OCI-LY7 (cell line): Measurements from ENCODE around the gene PLXDC2. TPM values are rescaled to one million over a fixed set of nuclear protein-coding genes. Genes with fewer than 3 reads are reported as not detected.

Source experiments
- BruUV-seq: library from RNA; stranded (reverse); fragments of 400-500 nt; replicated peaks from 2 replicates; lab custom pipeline; 2021; lab: Mats Ljungman, UMichigan
- CTCF ChIA-PET: fragments of 300-600 bp; sonication (Branson Sonifier 250); formaldehyde crosslinking; loops from one replicate; lab custom pipeline; 2022; ENCODE audit warnings: antibody characterized with exemption; ENCODE audit not compliant: unreplicated experiment; lab: Charles Lee
- POLR2A ChIA-PET: fragments of 300-600 bp; sonication (Branson Sonifier 250); formaldehyde crosslinking; loops from one replicate; lab custom pipeline; 2022; ENCODE audit warnings: antibody characterized with exemption; lab: Charles Lee
- DNase-seq: peaks from one replicate; pipeline ENCODE4 v3.0.0-alpha.2; 2015; ENCODE audit warnings: low spot score
- H2AFZ ChIP-seq: fragments of 200-600 bp; sonication (generic), shearing (Covaris generic); 2 replicates; pipeline ENCODE4 v1.6.1; 2014; ENCODE audit warnings: mild to moderate bottlenecking, antibody characterized with exemption, low read length, moderate library complexity
- H3K27ac ChIP-seq: fragments of 200-600 bp; sonication (generic); 2 replicates; pipeline ENCODE4 v1.5.1; 2014; ENCODE audit warnings: mixed run types, low read depth, mild to moderate bottlenecking, moderate library complexity, low read length, inconsistent platforms; ENCODE audit not compliant: poor library complexity, severe bottlenecking
- H3K36me3 ChIP-seq: fragments of 200-600 bp; sonication (generic); 2 replicates; pipeline ENCODE4 v1.6.1; 2014; ENCODE audit warnings: mild to moderate bottlenecking, antibody characterized with exemption, low read length, moderate library complexity, mixed read lengths; ENCODE audit not compliant: insufficient read depth
- H3K4me1 ChIP-seq: fragments of 200-600 bp; sonication (generic); 2 replicates; pipeline ENCODE4 v1.5.1; 2014; ENCODE audit warnings: mild to moderate bottlenecking, low read length; ENCODE audit not compliant: insufficient read depth, poor library complexity, severe bottlenecking
- H3K4me2 ChIP-seq: fragments of 200-600 bp; sonication (generic); 2 replicates; pipeline ENCODE4 v1.6.1; 2014; ENCODE audit warnings: mild to moderate bottlenecking, low read length
- H3K4me3 ChIP-seq: fragments of 200-600 bp; sonication (generic); 2 replicates; pipeline ENCODE4 v1.5.1; 2014; ENCODE audit warnings: mild to moderate bottlenecking, low read depth, low read length; ENCODE audit not compliant: poor library complexity, severe bottlenecking
- H3K79me2 ChIP-seq: fragments of 200-600 bp; sonication (generic); 2 replicates; pipeline ENCODE4 v1.6.1; 2016; ENCODE audit warnings: low read depth, mild to moderate bottlenecking, low read length, moderate library complexity, mixed read lengths; ENCODE audit not compliant: insufficient read depth
- H3K9me2 ChIP-seq: fragments of 200-600 bp; sonication (generic); 2 replicates; pipeline ENCODE4 v1.6.1; 2016; ENCODE audit warnings: mild to moderate bottlenecking, low read length, mixed read lengths; ENCODE audit not compliant: insufficient read depth
- H3K9me3 ChIP-seq: fragments of 200-600 bp; sonication (generic); 2 replicates; pipeline ENCODE4 v1.6.1; 2014; ENCODE audit warnings: mild to moderate bottlenecking, mixed run types, low read length, mixed read lengths
- H4K20me1 ChIP-seq: fragments of 200-600 bp; sonication (generic); 2 replicates; pipeline ENCODE4 v1.6.1; 2014; ENCODE audit warnings: mild to moderate bottlenecking, antibody characterized with exemption, low read length, moderate library complexity, mixed read lengths; ENCODE audit not compliant: insufficient read depth
- EZH2phosphoT487 ChIP-seq: fragments of 200-600 bp; sonication (generic); IDR thresholded peaks from 2 replicates; pipeline ENCODE4 v1.6.1; 2018; ENCODE audit warnings: low read depth, borderline replicate concordance, mild to moderate bottlenecking, mixed run types, antibody characterized with exemption, low read length, moderate library complexity, mixed read lengths
- intact Hi-C: fragments of 100-400 bp; cut with micrococcal nuclease; formaldehyde crosslinking; loops from one replicate; pipeline ENCODE4 v1.10.0; 2022; ENCODE audit not compliant: unreplicated experiment
- total RNA-seq, 2 experiments: library from RNA; depleted of rRNA in 1 of 2; stranded (reverse); fragments of >200 nt in 1 of 2; shearing (Covaris generic) in 1 of 2; gene quantifications; 2 replicates each; pipeline ENCODE4 v1.2.3, GENCODE V29; 2014 to 2022
- TF ChIP-seq, protein P1 (sequence below): fragments of 200-600 bp; sonication (generic); conservative IDR thresholded peaks from 2 replicates; pipeline ENCODE4 v1.5.1; 2014; ENCODE audit warnings: mild to moderate bottlenecking, antibody characterized with exemption, low read length, moderate library complexity, mixed read lengths

Gene PLXDC2
- total RNA-seq, 2 experiments from 2014 or later = not detected

DNA sequence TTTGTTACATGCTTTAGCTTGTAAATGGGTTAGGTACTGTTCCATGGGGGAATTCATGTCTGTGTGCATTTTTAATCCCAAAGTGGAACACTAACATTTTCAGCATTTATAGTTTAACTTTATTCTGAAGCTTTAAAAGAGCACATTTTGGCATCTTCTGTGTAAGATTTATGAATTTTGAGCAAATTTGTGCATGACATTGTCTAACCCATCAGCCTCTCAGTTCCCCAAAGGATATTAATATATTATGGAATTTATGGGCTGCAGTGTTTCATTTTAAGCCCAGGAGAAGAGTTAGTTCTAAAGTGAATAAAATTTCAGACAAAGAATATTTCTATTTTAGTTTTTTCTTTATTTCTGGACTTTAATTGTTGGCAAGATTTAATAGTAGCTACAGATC lies 421.4 kb downstream of the PLXDC2 start:
- H3K4me2 ChIP-seq = no peak overlapping the region
- no peak overlapping the region for H3K27ac ChIP-seq
- H3K36me3 ChIP-seq = no peaks in the 10 kb centered on the region
- ChIA-PET POLR2A (interaction anchor here (0.6 to 0.7 kb wide), 2 partner anchors 29 to 134 kb away, joined by 3 read pairs; no protein-coding TSS in a partner anchor), CTCF (no interaction called here)
- H3K4me1 ChIP-seq = no peaks in the 10 kb centered on the region
- intact Hi-C loops = no loop called here
- H4K20me1 ChIP-seq = no peaks in the 10 kb centered on the region
- no peak overlapping the region for H2AFZ ChIP-seq
- H3K9me3 ChIP-seq = no peaks in the 10 kb centered on the region
- H3K79me2 ChIP-seq = no peaks in the 10 kb centered on the region
- no peak overlapping the region for H3K4me3 ChIP-seq
- no peak for TF ChIP-seq EZH2phosphoT487
- TF ChIP-seq, protein P1, sequence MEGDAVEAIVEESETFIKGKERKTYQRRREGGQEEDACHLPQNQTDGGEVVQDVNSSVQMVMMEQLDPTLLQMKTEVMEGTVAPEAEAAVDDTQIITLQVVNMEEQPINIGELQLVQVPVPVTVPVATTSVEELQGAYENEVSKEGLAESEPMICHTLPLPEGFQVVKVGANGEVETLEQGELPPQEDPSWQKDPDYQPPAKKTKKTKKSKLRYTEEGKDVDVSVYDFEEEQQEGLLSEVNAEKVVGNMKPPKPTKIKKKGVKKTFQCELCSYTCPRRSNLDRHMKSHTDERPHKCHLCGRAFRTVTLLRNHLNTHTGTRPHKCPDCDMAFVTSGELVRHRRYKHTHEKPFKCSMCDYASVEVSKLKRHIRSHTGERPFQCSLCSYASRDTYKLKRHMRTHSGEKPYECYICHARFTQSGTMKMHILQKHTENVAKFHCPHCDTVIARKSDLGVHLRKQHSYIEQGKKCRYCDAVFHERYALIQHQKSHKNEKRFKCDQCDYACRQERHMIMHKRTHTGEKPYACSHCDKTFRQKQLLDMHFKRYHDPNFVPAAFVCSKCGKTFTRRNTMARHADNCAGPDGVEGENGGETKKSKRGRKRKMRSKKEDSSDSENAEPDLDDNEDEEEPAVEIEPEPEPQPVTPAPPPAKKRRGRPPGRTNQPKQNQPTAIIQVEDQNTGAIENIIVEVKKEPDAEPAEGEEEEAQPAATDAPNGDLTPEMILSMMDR = no peak
- no peak for DNase-seq
- BruUV-seq = no TSS peak
- no peaks in the 10 kb centered on the region for H3K9me2 ChIP-seq

DNA sequence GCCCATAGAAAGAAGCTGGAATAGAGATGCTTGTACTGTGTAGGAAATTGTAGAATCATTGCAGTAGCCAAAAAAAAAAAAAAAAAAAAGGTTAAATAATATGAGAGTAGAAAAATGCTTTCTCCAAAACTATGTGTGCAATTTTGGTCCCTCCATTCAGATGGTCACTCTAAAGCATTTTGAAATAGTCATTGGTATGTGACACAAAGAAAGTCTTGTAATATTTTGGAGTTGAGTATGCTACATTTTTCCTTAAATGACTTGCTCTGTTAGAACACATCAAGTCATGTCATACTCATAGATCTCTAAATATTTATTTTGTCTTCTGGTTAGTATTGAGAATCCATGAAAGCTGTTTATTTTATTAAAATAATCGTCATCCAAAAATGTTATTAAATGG lies 424.4 kb downstream of the PLXDC2 start:
- Histone ChIP-seq H3K4me2 (no peak overlapping the region), H4K20me1 (no peaks in the 10 kb centered on the region), H2AFZ (no peak overlapping the region), H3K4me3 (no peak overlapping the region), H3K36me3 (no peaks in the 10 kb centered on the region), H3K4me1 (no peaks in the 10 kb centered on the region), H3K9me3 (no peaks in the 10 kb centered on the region), H3K27ac (no peak overlapping the region), H3K9me2 (no peaks in the 10 kb centered on the region), H3K79me2 (no peaks in the 10 kb centered on the region)
- TF ChIP-seq EZH2phosphoT487 = no peak
- TF ChIP-seq, protein P1 = no peak
- no TSS peak for BruUV-seq
- intact Hi-C loops = no loop called here
- DNase-seq = no peak
- ChIA-PET CTCF (no interaction called here), POLR2A (interaction anchor here (0.8 kb wide), 1 partner anchor 79 kb away, joined by 5 read pairs; no protein-coding TSS in a partner anchor)

DNA sequence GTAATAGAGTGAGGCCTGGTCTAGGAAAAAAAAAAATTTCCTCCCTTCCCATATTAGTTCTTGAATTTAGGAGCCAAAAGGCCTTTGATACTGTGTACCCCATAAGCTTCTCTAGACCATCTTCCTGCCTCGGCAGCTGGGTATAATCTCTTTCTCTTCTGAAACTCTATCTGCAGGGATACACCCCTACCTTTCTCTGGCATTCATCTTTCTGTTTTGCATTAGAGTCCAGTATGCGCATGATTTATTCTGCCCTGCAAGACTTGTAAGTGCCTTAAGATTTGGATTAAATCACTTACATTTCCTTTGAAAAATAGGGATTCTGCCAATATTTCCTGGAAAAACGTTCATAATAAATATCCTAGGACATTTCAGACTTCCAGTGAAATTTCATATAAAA lies 431.2 kb downstream of the PLXDC2 start:
- H3K79me2 ChIP-seq = no peaks in the 10 kb centered on the region
- H3K9me2 ChIP-seq = no peaks in the 10 kb centered on the region
- CTCF ChIA-PET = no interaction called here
- no peak for DNase-seq
- no peaks in the 10 kb centered on the region for H4K20me1 ChIP-seq
- no peak overlapping the region for H2AFZ ChIP-seq
- no peaks in the 10 kb centered on the region for H3K4me1 ChIP-seq
- no peak overlapping the region for H3K4me3 ChIP-seq
- BruUV-seq = no TSS peak
- H3K9me3 ChIP-seq = no peaks in the 10 kb centered on the region
- H3K27ac ChIP-seq = no peak overlapping the region
- no peak overlapping the region for H3K4me2 ChIP-seq
- H3K36me3 ChIP-seq = no peaks in the 10 kb centered on the region
- no peak for TF ChIP-seq EZH2phosphoT487
- TF ChIP-seq, protein P1 = no peak
- intact Hi-C loops = no loop called here
- POLR2A ChIA-PET = interaction anchor here (0.7 kb wide), 1 partner anchor 848 kb away, joined by 3 read pairs; no protein-coding TSS in a partner anchor
